RWPE2 (cell line): ENCODE measurements around the gene ZSWIM6.

Experiments used
- ATAC-seq: fragments of 200-7000 bp; cut with Tn5 transposase; 3 replicates; pipeline ENCODE4 v1.9.1; 2021; ENCODE audit warnings: low read depth
- DNase-seq: peaks from one replicate; pipeline ENCODE4 v3.0.0-alpha.2; 2020; ENCODE audit warnings: low spot score
- H3K27ac ChIP-seq: fragments of 450-650 bp; 2 replicates; pipeline ENCODE4 v1.5.1; 2017; ENCODE audit warnings: mild to moderate bottlenecking; ENCODE audit not compliant: poor library complexity, severe bottlenecking
- H3K27me3 ChIP-seq: fragments of 250-450 bp; sonication (Bioruptor Pico); 2 replicates; pipeline ENCODE4 v1.5.1; 2021; ENCODE audit warnings: mild to moderate bottlenecking, moderate library complexity; ENCODE audit not compliant: insufficient read depth, poor library complexity, severe bottlenecking
- H3K36me3 ChIP-seq: fragments of 250-450 bp; sonication (Bioruptor Pico); 2 replicates; pipeline ENCODE4 v1.5.1; 2020; ENCODE audit warnings: low read depth, mild to moderate bottlenecking, moderate library complexity
- H3K4me1 ChIP-seq: fragments of 250-450 bp; sonication (Bioruptor Pico); 2 replicates; pipeline ENCODE4 v1.5.1; 2021; ENCODE audit warnings: mild to moderate bottlenecking, moderate library complexity; ENCODE audit not compliant: insufficient read depth, poor library complexity, severe bottlenecking
- H3K4me3 ChIP-seq: fragments of 250-450 bp; sonication (Bioruptor Pico); 2 replicates; pipeline ENCODE4 v1.5.1; 2021; ENCODE audit warnings: mild to moderate bottlenecking, moderate library complexity; ENCODE audit not compliant: severe bottlenecking
- H3K9me3 ChIP-seq: fragments of 250-450 bp; sonication (Bioruptor Pico); 2 replicates; pipeline ENCODE4 v1.5.1; 2021; ENCODE audit warnings: mild to moderate bottlenecking, moderate library complexity; ENCODE audit not compliant: severe bottlenecking
- CTCF ChIP-seq: fragments of 450-650 bp; IDR thresholded peaks from one replicate; pipeline ENCODE4 v1.5.1; 2017; ENCODE audit warnings: mild to moderate bottlenecking, moderate library complexity; ENCODE audit not compliant: poor library complexity, severe bottlenecking

ZSWIM6 gene

DNA sequence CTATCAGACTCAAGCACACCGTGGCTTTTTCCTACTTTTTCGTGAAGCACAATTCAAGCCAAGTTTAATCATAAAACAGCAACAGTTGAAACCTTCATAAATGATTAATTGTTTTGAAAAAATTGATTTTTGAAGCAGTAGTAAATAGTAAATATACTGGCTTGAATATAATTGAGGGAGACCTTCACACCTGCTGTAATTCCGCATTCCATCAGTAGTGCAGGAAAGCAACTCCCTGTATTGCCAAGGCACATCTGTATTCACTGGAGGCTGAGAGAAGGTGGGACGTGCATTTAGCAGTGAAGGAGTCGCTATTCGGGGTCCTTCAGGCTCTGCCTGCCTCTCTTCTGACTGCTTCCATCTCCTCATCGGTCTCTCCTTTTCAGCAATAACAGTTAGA lies 203.8 kb downstream of the ZSWIM6 start:
- DNase-seq (no peak), ATAC-seq (no peak)
- H3K9me3 ChIP-seq: no peaks in the 10 kb centered on the region
- no peaks in the 10 kb centered on the region for H3K27me3 ChIP-seq
- H3K4me1 ChIP-seq: peaks cover 4% of the 10 kb centered on the region
- peaks cover 85% of the 10 kb centered on the region for H3K36me3 ChIP-seq
- H3K27ac ChIP-seq: no peak overlapping the region
- H3K4me3 ChIP-seq: no peak overlapping the region
- no peak for TF ChIP-seq CTCF

GRCh38 chr5:61536922-61537321 lies 204.9 kb downstream of the ZSWIM6 start:
- Histone ChIP-seq H3K4me3 (no peak overlapping the region), H3K9me3 (no peaks in the 10 kb centered on the region), H3K36me3 (peaks cover 87% of the 10 kb centered on the region), H3K27ac (no peak overlapping the region), H3K27me3 (no peaks in the 10 kb centered on the region), H3K4me1 (peaks cover 4% of the 10 kb centered on the region)
- TF ChIP-seq CTCF: no peak
- no peak for DNase-seq
- ATAC-seq: no peak

- no peaks in the 10 kb centered on the region for H3K9me3 ChIP-seq
- DNase-seq (no peak), ATAC-seq (peak; percentile 81)
- H3K4me1 ChIP-seq: peaks cover 4% of the 10 kb centered on the region
- peaks cover 88% of the 10 kb centered on the region for H3K36me3 ChIP-seq
- no peak overlapping the region for H3K4me3 ChIP-seq
- H3K27me3 ChIP-seq: no peaks in the 10 kb centered on the region
- TF ChIP-seq CTCF: no peak
- no peak overlapping the region for H3K27ac ChIP-seq
Observed at GRCh38 chr5:61538722-61539501, 206.9 kb downstream of the ZSWIM6 start.

GRCh38 chr5:61549530-61549929 lies 217.5 kb downstream of the ZSWIM6 start:
- DNase-seq (no peak), ATAC-seq (no peak)
- Histone ChIP-seq H3K4me1 (no peaks in the 10 kb centered on the region), H3K4me3 (no peak overlapping the region), H3K27me3 (no peaks in the 10 kb centered on the region), H3K27ac (no peak overlapping the region), H3K36me3 (peaks cover 18% of the 10 kb centered on the region), H3K9me3 (no peaks in the 10 kb centered on the region)
- TF ChIP-seq CTCF: no peak

DNA sequence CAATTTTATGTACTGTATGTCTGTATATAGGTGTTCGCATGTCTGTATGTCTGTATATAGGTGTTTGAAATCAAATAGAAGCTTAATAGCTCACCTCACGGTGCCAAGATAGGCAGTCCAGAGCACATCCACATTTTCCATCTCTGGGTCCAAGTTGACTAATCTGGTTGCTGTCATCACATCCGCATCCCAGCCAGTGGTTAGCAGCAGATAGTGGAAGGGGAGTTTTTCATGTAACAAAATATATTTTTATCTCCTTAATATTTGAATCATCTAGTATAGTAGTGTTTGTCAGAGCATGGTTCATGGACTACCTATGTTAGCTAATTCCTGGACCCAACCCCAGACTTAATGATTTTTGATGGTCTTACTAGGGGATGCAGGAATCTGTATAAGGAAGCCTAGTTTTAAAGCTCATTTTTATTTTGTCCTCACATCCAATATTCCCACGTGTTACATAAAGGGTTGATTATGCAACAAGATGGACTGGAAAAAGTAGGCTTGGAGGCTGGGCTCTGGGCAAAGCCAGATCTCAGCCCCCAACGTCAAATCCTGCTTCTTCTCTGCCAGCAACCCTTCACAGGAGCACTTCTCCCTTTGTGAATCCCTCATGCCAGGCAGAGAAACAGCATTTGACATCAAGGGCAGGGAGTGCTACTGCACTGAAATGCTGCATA lies 219.7 kb downstream of the ZSWIM6 start:
- no peak overlapping the region for H3K27ac ChIP-seq
- H3K9me3 ChIP-seq: no peaks in the 10 kb centered on the region
- no peaks in the 10 kb centered on the region for H3K4me1 ChIP-seq
- TF ChIP-seq CTCF: no peak
- no peak for DNase-seq
- no peak overlapping the region for H3K4me3 ChIP-seq
- no peaks in the 10 kb centered on the region for H3K27me3 ChIP-seq
- H3K36me3 ChIP-seq: no peaks in the 10 kb centered on the region
- no peak for ATAC-seq
